HG02884 (cell line): ENCODE results near the gene CATSPER4.

ENCODE experiments used
- ATAC-seq: cut with Tn5 transposase; IDR thresholded peaks from one replicate; pipeline ENCODE4 v1.9.1; 2021; ENCODE audit warnings: mild to moderate bottlenecking, moderate library complexity; ENCODE audit not compliant: unreplicated experiment

Gene CATSPER4

GRCh38 chr1:26190373-26190987, at the start of gene CATSPER4:
Gene CATSPER4 (plus strand): TSS chr1:26190602. CDS start chr1:26190628, 26 bp downstream.
- ATAC-seq, result no peak

GRCh38 chr1:26142159-26142558, 48.2 kb upstream of the CATSPER4 start:
- ATAC-seq, result no peak

GRCh38 chr1:26145041-26145959, 45.1 kb upstream of the CATSPER4 start:
- ATAC-seq, result no peak

- ATAC-seq, result no peak
These were observed 44.5 kb upstream of the CATSPER4 start for GRCh38 chr1:26145960-26146294.

- ATAC-seq, result no peak
These were observed 41.5 kb upstream of the CATSPER4 start for GRCh38 chr1:26148887-26149286.

- ATAC-seq, result no peak
These were observed 36.4 kb upstream of the CATSPER4 start for GRCh38 chr1:26153966-26154532.

- no peak for ATAC-seq
These were observed 35.7 kb upstream of the CATSPER4 start for GRCh38 chr1:26154750-26155149.

GRCh38 chr1:26155370-26156284, 34.8 kb upstream of the CATSPER4 start:
- no peak for ATAC-seq

GRCh38 chr1:26156285-26157038, 33.9 kb upstream of the CATSPER4 start:
- ATAC-seq, result no peak

- no peak for ATAC-seq
These were observed 32.0 kb upstream of the CATSPER4 start for GRCh38 chr1:26158271-26158907.

- no peak for ATAC-seq
These were observed 31.3 kb upstream of the CATSPER4 start, which contains the start of gene FAM110D for GRCh38 chr1:26158908-26159742. Gene FAM110D (plus strand): TSS chr1:26159079. CDS start chr1:26161292, 2,213 bp downstream.

GRCh38 chr1:26159743-26160039, 30.7 kb upstream of the CATSPER4 start:
- ATAC-seq, result no peak

GRCh38 chr1:26160527-26161414, 29.6 kb upstream of the CATSPER4 start:
- no peak for ATAC-seq

- no peak for ATAC-seq
These were observed 28.8 kb upstream of the CATSPER4 start for GRCh38 chr1:26161415-26162219.

GRCh38 chr1:26162220-26162709, 28.1 kb upstream of the CATSPER4 start:
- no peak for ATAC-seq

- no peak for ATAC-seq
These were observed 26.7 kb upstream of the CATSPER4 start for GRCh38 chr1:26163684-26164035.
